OCI-LY7 (cell line): ENCODE results near the gene MGRN1.

Experiments
- EZH2phosphoT487 ChIP-seq: fragments of 200-600 bp; sonication (generic); IDR thresholded peaks from 2 replicates; pipeline ENCODE4 v1.6.1; 2018; ENCODE audit warnings: low read depth, borderline replicate concordance, mild to moderate bottlenecking, mixed run types, antibody characterized with exemption, low read length, moderate library complexity, mixed read lengths
- TF ChIP-seq, protein P1 (sequence below): fragments of 200-600 bp; sonication (generic); conservative IDR thresholded peaks from 2 replicates; pipeline ENCODE4 v1.5.1; 2014; ENCODE audit warnings: mild to moderate bottlenecking, antibody characterized with exemption, low read length, moderate library complexity, mixed read lengths

DNA sequence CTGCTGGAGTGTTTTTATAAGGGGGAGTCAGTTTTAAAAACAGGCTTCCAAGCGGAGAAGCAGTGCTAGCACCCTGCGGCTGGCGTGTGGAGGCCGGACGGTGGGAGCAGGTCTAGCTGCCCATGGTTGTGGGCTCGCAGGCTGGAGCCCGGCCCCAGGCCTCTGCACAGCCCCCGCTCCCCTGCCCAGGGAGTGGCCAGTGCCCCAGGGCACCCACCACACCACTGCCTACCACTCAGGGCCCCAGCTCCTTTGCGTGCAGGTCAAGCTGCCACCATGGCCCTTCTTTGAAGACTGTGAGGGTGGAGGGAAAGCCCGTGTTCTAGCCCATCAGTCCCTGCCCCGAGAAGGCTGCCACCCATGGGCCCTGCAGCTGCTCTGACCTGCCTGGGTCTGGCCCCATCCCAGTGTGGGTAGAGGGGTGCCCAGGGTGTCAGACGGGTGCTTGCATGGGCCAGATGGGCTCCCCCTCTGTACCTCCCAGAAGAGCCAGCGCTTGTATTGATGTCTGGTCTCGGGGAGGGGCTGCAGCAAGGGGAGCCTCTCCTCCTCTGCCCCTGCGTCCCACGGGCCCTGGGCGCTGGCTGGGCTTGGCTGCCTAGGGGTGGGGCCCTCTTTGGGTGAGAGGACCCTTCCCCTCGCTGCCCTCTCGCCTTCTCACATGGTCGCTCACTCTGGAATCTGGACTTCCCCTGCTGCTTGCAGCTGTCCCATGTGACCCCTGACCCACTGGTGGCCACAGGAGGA is 67.2 kb downstream of the MGRN1 start:
- TF ChIP-seq EZH2phosphoT487, result no peak
- TF ChIP-seq, protein P1, sequence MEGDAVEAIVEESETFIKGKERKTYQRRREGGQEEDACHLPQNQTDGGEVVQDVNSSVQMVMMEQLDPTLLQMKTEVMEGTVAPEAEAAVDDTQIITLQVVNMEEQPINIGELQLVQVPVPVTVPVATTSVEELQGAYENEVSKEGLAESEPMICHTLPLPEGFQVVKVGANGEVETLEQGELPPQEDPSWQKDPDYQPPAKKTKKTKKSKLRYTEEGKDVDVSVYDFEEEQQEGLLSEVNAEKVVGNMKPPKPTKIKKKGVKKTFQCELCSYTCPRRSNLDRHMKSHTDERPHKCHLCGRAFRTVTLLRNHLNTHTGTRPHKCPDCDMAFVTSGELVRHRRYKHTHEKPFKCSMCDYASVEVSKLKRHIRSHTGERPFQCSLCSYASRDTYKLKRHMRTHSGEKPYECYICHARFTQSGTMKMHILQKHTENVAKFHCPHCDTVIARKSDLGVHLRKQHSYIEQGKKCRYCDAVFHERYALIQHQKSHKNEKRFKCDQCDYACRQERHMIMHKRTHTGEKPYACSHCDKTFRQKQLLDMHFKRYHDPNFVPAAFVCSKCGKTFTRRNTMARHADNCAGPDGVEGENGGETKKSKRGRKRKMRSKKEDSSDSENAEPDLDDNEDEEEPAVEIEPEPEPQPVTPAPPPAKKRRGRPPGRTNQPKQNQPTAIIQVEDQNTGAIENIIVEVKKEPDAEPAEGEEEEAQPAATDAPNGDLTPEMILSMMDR, result no peak
